K562 (cell line): ENCODE data around the gene CLCN4.

Experiments
- CEBPB ChIP-seq: fragments of 450-650 bp; IDR thresholded peaks from 2 replicates; pipeline ENCODE4 v1.6.1; 2016; ENCODE audit warnings: missing genetic modification characterization, missing compliant biosample characterization
- CTCF ChIP-seq, 3 experiments: IDR thresholded peaks in 2 of 3; conservative IDR thresholded peaks in 1 of 3; 2 replicates each; pipeline ENCODE4 v1.5.1; 2011 to 2012; ENCODE audit warnings: low read length in 3 of 3, mild to moderate bottlenecking in 3 of 3, control low read depth in 2 of 3, improper control_type of control experiment in 1 of 3, inconsistent platforms in 1 of 3, low read depth in 1 of 3, mixed read lengths in 1 of 3, moderate library complexity in 1 of 3; ENCODE audit not compliant: insufficient read depth in 2 of 3
- ETV6 ChIP-seq, 3 experiments: fragments of 150-350 bp in 1 of 3; sonication (generic) in 1 of 3; formaldehyde crosslinking in 1 of 3; IDR thresholded peaks; 2 replicates each; pipeline versions ENCODE4 v1.6.1 to v1.8.0; 2014 to 2022; ENCODE audit warnings: borderline replicate concordance in 2 of 3, low read depth in 2 of 3, antibody characterized with exemption in 1 of 3, low read length in 1 of 3, mild to moderate bottlenecking in 1 of 3, missing genetic modification reagents in 1 of 3
- HDGF ChIP-seq: fragments of 450-650 bp; IDR thresholded peaks from 2 replicates; pipeline ENCODE4 v1.6.1; 2016
- JUND ChIP-seq, 2 experiments: IDR thresholded peaks; 2 replicates in 1 of 2; 3 replicates in 1 of 2; pipeline ENCODE4 v1.6.1; 2011; ENCODE audit warnings: borderline replicate concordance in 2 of 2, low read depth in 2 of 2, low read length in 2 of 2, improper control_type of control experiment in 1 of 2, missing biosample characterization in 1 of 2, missing genetic modification characterization in 1 of 2, missing genetic modification reagents in 1 of 2
- MYC ChIP-seq, 2 experiments: fragments of 250-450 bp in 1 of 2; sonication (Bioruptor Pico) in 1 of 2; IDR thresholded peaks; 2 replicates each; pipeline versions ENCODE4 v1.5.1 to v1.6.1; 2012 to 2021; ENCODE audit warnings: low read depth in 2 of 2, borderline replicate concordance in 1 of 2, improper control_type of control experiment in 1 of 2, low read length in 1 of 2, mild to moderate bottlenecking in 1 of 2, moderate library complexity in 1 of 2
- WHSC1 ChIP-seq: IDR thresholded peaks from one replicate; pipeline ENCODE4 v1.6.1; 2012; ENCODE audit warnings: low read length, control low read depth, inconsistent platforms
- YY1 ChIP-seq, 3 experiments: IDR thresholded peaks; 2 replicates each; pipeline ENCODE4 v1.6.1; 2011; ENCODE audit warnings: low read length in 2 of 3, mild to moderate bottlenecking in 2 of 3, moderate library complexity in 2 of 3, borderline replicate concordance in 1 of 3, control low read depth in 1 of 3, low read depth in 1 of 3; ENCODE audit not compliant: insufficient read depth in 3 of 3, insufficient replicate concordance in 2 of 3, control insufficient read depth in 1 of 3, insufficient read length in 1 of 3; ENCODE audit errors: extremely low read depth in 1 of 3
- ZNF384 ChIP-seq: IDR thresholded peaks from 2 replicates; pipeline ENCODE4 v1.6.1; 2012; ENCODE audit warnings: low read depth, low read length, improper control_type of control experiment

GRCh38 chrX:10246846-10247245 lies 90.1 kb downstream of the CLCN4 start:
- no peak for TF ChIP-seq CTCF (IDR thresholded peaks at IDR 0.05 in 2 of 3, conservative IDR thresholded peaks at IDR 0.05 in 1 of 3; ENCODE audit: insufficient read depth in 2 of 3, low read depth in 1 of 3, low read length in 3 of 3)
- no peak for TF ChIP-seq CEBPB (tag)
- TF ChIP-seq MYC (IDR thresholded peaks at IDR 0.05; ENCODE audit: low read depth, low read length): no peak
- TF ChIP-seq MYC (CRISPR knock-in tag; IDR thresholded peaks at IDR 0.05; ENCODE audit: borderline replicate concordance, low read depth): no peak
- no peak for TF ChIP-seq WHSC1
- TF ChIP-seq ETV6 (IDR thresholded peaks at IDR 0.05; ENCODE audit: borderline replicate concordance in 1 of 2, low read depth in 2 of 2, low read length in 1 of 2): no peak
- TF ChIP-seq ETV6 (CRISPR knock-in tag; IDR thresholded peaks at IDR 0.05; ENCODE audit: borderline replicate concordance): no peak
- TF ChIP-seq HDGF: no peak
- TF ChIP-seq YY1 (IDR thresholded peaks at IDR 0.05; ENCODE audit: borderline replicate concordance in 1 of 3, control insufficient read depth in 1 of 3, extremely low read depth in 1 of 3, insufficient read depth in 3 of 3, insufficient read length in 1 of 3, insufficient replicate concordance in 2 of 3, low read depth in 1 of 3, low read length in 2 of 3): no peak
- TF ChIP-seq ZNF384: no peak
- TF ChIP-seq JUND (IDR thresholded peaks at IDR 0.05; ENCODE audit: borderline replicate concordance, low read depth, low read length): no peak
- no peak for TF ChIP-seq JUND (tag; IDR thresholded peaks at IDR 0.05; ENCODE audit: borderline replicate concordance, low read depth, low read length)
